Measurements from ENCODE around the gene HPN.

Gene HPN

GRCh38 chr19:35090506-35091214, 49.1 kb downstream of the HPN start:
- H3K4me3 ChIP-seq (ENCODE audit: control insufficient read depth, low read depth, low read length) = no peak overlapping the region
- TF ChIP-seq CTCF (conservative IDR thresholded peaks at IDR 0.05; ENCODE audit: control insufficient read depth, insufficient read depth, low read depth, low read length) = peak; percentile 61
- peak; percentile 60 for DNase-seq (ENCODE audit: low read depth)

DNA sequence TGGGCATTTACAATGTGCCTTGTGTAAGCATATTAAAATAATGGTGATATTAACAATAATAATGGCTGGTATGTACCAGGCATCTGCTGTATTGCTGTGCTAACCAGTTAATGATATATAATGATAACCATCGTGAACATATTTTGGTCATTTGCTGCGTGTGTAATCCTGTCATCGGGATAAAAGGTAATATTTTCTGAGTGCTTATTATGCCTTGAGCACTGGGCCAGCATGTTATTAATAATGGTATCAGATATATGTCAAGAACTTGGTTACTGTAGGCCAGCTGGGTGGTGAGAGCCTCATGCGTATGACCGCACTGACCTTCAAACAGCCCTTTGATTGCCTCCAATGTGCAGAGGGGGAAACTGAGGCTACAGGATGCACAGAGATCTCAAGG, 51.9 kb downstream of the HPN start:
- TF ChIP-seq CTCF (conservative IDR thresholded peaks at IDR 0.05; ENCODE audit: control insufficient read depth, insufficient read depth, low read depth, low read length) = no peak
- DNase-seq (ENCODE audit: low read depth) = no peak
- H3K4me3 ChIP-seq (ENCODE audit: control insufficient read depth, low read depth, low read length) = no peak overlapping the region

- H3K4me3 ChIP-seq (ENCODE audit: control insufficient read depth, low read depth, low read length) = no peak overlapping the region
- TF ChIP-seq CTCF (conservative IDR thresholded peaks at IDR 0.05; ENCODE audit: control insufficient read depth, insufficient read depth, low read depth, low read length) = no peak
- DNase-seq (ENCODE audit: low read depth) = no peak
Measured at GRCh38 chr19:35093941-35094647, 52.6 kb downstream of the HPN start.

DNA sequence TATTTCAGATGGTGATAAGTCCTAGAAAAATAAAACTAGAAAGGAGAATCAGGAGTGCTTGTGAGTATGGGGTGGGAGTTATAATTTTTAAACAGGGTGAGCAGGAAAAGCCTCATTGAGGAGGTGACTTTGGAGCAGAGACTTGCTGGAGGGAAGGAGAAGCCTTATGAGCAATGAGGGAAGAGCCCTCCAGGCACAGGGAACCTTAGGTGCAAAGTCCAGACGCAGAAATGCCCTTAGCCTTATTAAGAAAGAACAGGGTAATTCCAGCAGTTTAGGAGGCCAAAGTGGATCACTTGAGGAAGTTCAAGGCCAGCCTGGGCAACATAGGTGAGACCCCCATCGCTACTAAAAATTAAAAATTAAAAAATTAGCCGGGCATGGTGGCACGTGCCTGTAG, 53.1 kb downstream of the HPN start:
- no peak for TF ChIP-seq CTCF (conservative IDR thresholded peaks at IDR 0.05; ENCODE audit: control insufficient read depth, insufficient read depth, low read depth, low read length)
- no peak overlapping the region for H3K4me3 ChIP-seq (ENCODE audit: control insufficient read depth, low read depth, low read length)
- no peak for DNase-seq (ENCODE audit: low read depth)

- H3K4me3 ChIP-seq (ENCODE audit: control insufficient read depth, low read depth, low read length) = no peak overlapping the region
- TF ChIP-seq CTCF (conservative IDR thresholded peaks at IDR 0.05; ENCODE audit: control insufficient read depth, insufficient read depth, low read depth, low read length) = no peak
- no peak for DNase-seq (ENCODE audit: low read depth)
Measured at GRCh38 chr19:35095667-35096368, 54.3 kb downstream of the HPN start.

DNA sequence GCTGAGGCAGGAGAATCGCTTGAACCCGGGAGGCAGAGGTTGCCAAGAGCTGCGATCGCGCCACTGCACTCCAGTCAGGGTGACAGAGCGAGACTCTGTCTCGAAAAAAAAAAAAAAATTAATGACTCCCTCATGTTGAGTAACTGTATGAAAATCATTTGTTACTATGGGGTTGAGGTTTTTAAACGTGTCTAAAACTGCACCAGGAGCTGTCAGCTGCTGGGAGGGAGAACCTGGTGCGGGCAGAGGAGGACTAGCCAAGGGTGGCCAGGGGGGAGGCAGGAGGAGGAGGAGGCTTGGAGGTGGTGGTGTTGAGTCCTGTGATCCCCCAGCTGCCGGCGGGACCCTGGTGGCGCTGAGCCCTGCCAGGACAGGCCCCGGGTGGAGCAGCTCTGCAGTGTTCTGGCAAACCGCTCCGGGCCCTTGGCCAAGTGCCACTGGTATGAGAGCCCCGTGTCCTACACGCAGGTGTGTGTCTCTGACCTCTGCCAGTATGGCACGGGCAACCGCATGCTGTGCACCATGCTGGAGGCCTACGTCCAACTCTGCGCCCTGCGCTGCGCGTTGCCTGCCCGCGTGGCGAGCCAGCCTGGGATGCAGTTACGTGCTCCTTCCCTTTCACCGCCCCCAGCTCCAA, 57.0 kb downstream of the HPN start:
- no peak overlapping the region for H3K4me3 ChIP-seq (ENCODE audit: control insufficient read depth, low read depth, low read length)

More for the DNA sequence above, 57.0 kb downstream of the HPN start:
- TF ChIP-seq CTCF (conservative IDR thresholded peaks at IDR 0.05; ENCODE audit: control insufficient read depth, insufficient read depth, low read depth, low read length) = no peak
- no peak for DNase-seq (ENCODE audit: low read depth)
